DMS79 (cell line): ENCODE data around the gene MSRB3.
"Not testable (repeated sequence)": the region's sequence is repeated elsewhere in the genome, so short reads cannot be mapped to it uniquely, and the experiment has no call there.

Experiments used
- DNase-seq: peaks from one replicate; lab custom pipeline; 2025; lab: John Stamatoyannopoulos, UW

The MSRB3 gene

GRCh38 chr12:65458718-65459117, 180.2 kb downstream of the MSRB3 start:
- DNase-seq: no peak

GRCh38 chr12:65459545-65459944, 181.1 kb downstream of the MSRB3 start:
- no peak for DNase-seq

- DNase-seq: no peak
Measured at GRCh38 chr12:65460063-65460462, 181.6 kb downstream of the MSRB3 start.

GRCh38 chr12:65461017-65461416, 182.5 kb downstream of the MSRB3 start:
- DNase-seq: no peak

- no peak for DNase-seq
Measured at GRCh38 chr12:65462484-65462883, 184.0 kb downstream of the MSRB3 start.

- no peak for DNase-seq
Measured at GRCh38 chr12:65463082-65463481, 184.6 kb downstream of the MSRB3 start.

GRCh38 chr12:65463611-65464010, 185.1 kb downstream of the MSRB3 start:
- no peak for DNase-seq

GRCh38 chr12:65464930-65465329, 186.4 kb downstream of the MSRB3 start:
- no peak for DNase-seq

GRCh38 chr12:65465766-65466547, 187.5 kb downstream of the MSRB3 start:
- DNase-seq: no peak

GRCh38 chr12:65466911-65467310, 188.4 kb downstream of the MSRB3 start:
- DNase-seq: no peak

GRCh38 chr12:65470256-65470655, 191.8 kb downstream of the MSRB3 start:
- DNase-seq: no peak

GRCh38 chr12:65472079-65472478, 193.6 kb downstream of the MSRB3 start:
- no peak for DNase-seq

GRCh38 chr12:65474831-65475230, 196.3 kb downstream of the MSRB3 start:
- DNase-seq: no peak

- DNase-seq: no peak
Measured at GRCh38 chr12:65477721-65478120, 199.2 kb downstream of the MSRB3 start.

- not testable (repeated sequence) for DNase-seq
Measured at GRCh38 chr12:65483891-65484516, 205.5 kb downstream of the MSRB3 start.

GRCh38 chr12:65488197-65488596, 209.7 kb downstream of the MSRB3 start:
- DNase-seq: no peak

GRCh38 chr12:65490250-65490649, 211.8 kb downstream of the MSRB3 start:
- DNase-seq: no peak

- DNase-seq: no peak
Measured at GRCh38 chr12:65492998-65493912, 214.8 kb downstream of the MSRB3 start.

GRCh38 chr12:65493913-65494245, 215.4 kb downstream of the MSRB3 start:
- DNase-seq: no peak

GRCh38 chr12:65494537-65494936, 216.1 kb downstream of the MSRB3 start:
- no peak for DNase-seq

GRCh38 chr12:65495233-65495632, 216.8 kb downstream of the MSRB3 start:
- DNase-seq: no peak

GRCh38 chr12:65496617-65497016, 218.1 kb downstream of the MSRB3 start:
- DNase-seq: no peak

GRCh38 chr12:65497660-65498059, 219.2 kb downstream of the MSRB3 start:
- no peak for DNase-seq
